Kidney (tissue), 14 donors: ENCODE results near the gene FLYWCH1. TPM values are rescaled to one million over a fixed set of nuclear protein-coding genes. Genes with fewer than 3 reads are reported as not detected.

Source experiments
- DNase-seq, 5 donors: peaks; one replicate each; pipeline ENCODE4 v3.0.0-alpha.2; 2013 to 2020
- FAIRE-seq: peaks from 2 replicates; lab custom pipeline; 2012; peaks lifted over from hg19 to GRCh38; lab: Jason Lieb, UNC
- H3K27ac ChIP-seq, 2 donors: one replicate each; pipeline ENCODE4 v1.7.0; 2013; ENCODE audit warnings: low read depth in 2 of 2, low read length in 2 of 2, inconsistent platforms in 1 of 2
- H3K27me3 ChIP-seq: one replicate; pipeline ENCODE4 v1.7.1; 2013; ENCODE audit warnings: low read length, inconsistent platforms; ENCODE audit not compliant: control insufficient read depth, insufficient read depth
- H3K36me3 ChIP-seq, 3 donors: one replicate each; pipeline versions ENCODE4 v1.7.0 to v1.7.1; 2013; ENCODE audit warnings: low read length in 3 of 3, control low read depth in 1 of 3, inconsistent platforms in 1 of 3; ENCODE audit not compliant: insufficient read depth in 3 of 3, control insufficient read depth in 2 of 3
- H3K4me1 ChIP-seq, 3 donors: one replicate each; pipeline versions ENCODE4 v1.7.0 to v1.7.1; 2013; ENCODE audit warnings: low read length in 3 of 3, inconsistent platforms in 1 of 3, low read depth in 1 of 3; ENCODE audit not compliant: control insufficient read depth in 2 of 3, insufficient read depth in 2 of 3
- H3K4me3 ChIP-seq, 3 donors: one replicate each; pipeline versions ENCODE4 v1.7.0 to v1.8.1; 2013; ENCODE audit warnings: low read length in 3 of 3, control low read depth in 1 of 3, inconsistent platforms in 1 of 3
- H3K9ac ChIP-seq, 3 donors: one replicate each; pipeline versions ENCODE4 v1.7.0 to v1.7.1; 2013; ENCODE audit warnings: low read length in 3 of 3, control low read depth in 1 of 3, inconsistent platforms in 1 of 3
- H3K9me3 ChIP-seq, 3 donors: one replicate each; pipeline versions ENCODE4 v1.7.0 to v1.7.1; 2013; ENCODE audit warnings: low read length in 3 of 3, control low read depth in 1 of 3, inconsistent platforms in 1 of 3; ENCODE audit not compliant: control insufficient read depth in 2 of 3, insufficient read depth in 1 of 3
- intact Hi-C: fragments of 100-400 bp; cut with DNase I; formaldehyde crosslinking; loops from one replicate; pipeline ENCODE4 v1.11.1; 2022
- polyA plus RNA-seq: library from polyadenylated mRNA; stranded (reverse); fragments of 350-450 nt; fragmentation: Illumina TruSeq; extraction: RNeasy Lipid Tissue Mini Kit (QIAGEN cat#74804); gene quantifications from one replicate; pipeline ENCODE4 v1.2.3, GENCODE V29; 2014; ENCODE audit warnings: low read depth, low replicate concordance; ENCODE audit not compliant: insufficient read depth
- total RNA-seq: library from RNA; stranded (reverse); fragmentation: NEBNext Ultra II Directional; extraction: Animal tissue kit (Norgen Biotek cat#: 25700); gene quantifications from one replicate; pipeline ENCODE4 v1.2.1, GENCODE V29; 2021
- TF ChIP-seq, protein P1 (sequence below): IDR thresholded peaks from 3 replicates; pipeline ENCODE4 v1.5.1; 2012; ENCODE audit warnings: mild to moderate bottlenecking, moderate library complexity, borderline replicate concordance; ENCODE audit not compliant: insufficient read depth; ENCODE audit errors: extremely low read depth
- donor health status: control.
- donor health status: control.
- donor health status: control.
- donor health status: control.
- donor health status: control.
- donor health status: DM: yes; HTN: yes; CAD: no.
- donor health status: Normal renal cell carcinoma (clear cell type).

FLYWCH1 gene
- total and polyA plus RNA-seq, 2 donors from 2014 or later = 24.5 to 36.8 TPM

DNA sequence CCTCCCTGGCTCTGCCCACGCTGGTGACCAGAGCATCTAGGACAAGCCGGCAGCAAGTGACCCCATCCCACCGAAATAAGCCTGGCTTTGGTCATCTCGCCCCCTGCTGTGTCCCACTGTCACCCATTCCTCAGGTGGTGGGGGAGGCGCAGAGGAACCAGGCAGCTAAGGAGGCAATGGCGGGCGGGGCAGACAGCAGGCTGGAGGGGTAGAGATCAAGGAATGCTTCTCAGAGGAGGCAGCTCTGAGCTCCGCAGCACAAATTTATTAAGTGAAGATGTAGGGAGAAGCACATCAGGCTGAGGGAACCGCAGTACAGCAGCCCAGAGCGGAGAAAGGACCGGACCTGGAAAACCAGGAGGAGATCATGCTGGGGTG lies 44.8 kb downstream of the FLYWCH1 start:
- Histone ChIP-seq H3K9me3 (no peaks in the 10 kb centered on the region), H3K36me3 (no peaks in the 10 kb centered on the region), H3K9ac (no peak overlapping the region), H3K4me1 (no peaks in the 10 kb centered on the region), H3K4me3 (no peak overlapping the region), H3K27me3 (no peaks in the 10 kb centered on the region), H3K27ac (no peak overlapping the region)
- intact Hi-C loops = no loop called here
- FAIRE-seq (no peak), DNase-seq (no peak)
- TF ChIP-seq, protein P1, sequence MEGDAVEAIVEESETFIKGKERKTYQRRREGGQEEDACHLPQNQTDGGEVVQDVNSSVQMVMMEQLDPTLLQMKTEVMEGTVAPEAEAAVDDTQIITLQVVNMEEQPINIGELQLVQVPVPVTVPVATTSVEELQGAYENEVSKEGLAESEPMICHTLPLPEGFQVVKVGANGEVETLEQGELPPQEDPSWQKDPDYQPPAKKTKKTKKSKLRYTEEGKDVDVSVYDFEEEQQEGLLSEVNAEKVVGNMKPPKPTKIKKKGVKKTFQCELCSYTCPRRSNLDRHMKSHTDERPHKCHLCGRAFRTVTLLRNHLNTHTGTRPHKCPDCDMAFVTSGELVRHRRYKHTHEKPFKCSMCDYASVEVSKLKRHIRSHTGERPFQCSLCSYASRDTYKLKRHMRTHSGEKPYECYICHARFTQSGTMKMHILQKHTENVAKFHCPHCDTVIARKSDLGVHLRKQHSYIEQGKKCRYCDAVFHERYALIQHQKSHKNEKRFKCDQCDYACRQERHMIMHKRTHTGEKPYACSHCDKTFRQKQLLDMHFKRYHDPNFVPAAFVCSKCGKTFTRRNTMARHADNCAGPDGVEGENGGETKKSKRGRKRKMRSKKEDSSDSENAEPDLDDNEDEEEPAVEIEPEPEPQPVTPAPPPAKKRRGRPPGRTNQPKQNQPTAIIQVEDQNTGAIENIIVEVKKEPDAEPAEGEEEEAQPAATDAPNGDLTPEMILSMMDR = no peak

DNA sequence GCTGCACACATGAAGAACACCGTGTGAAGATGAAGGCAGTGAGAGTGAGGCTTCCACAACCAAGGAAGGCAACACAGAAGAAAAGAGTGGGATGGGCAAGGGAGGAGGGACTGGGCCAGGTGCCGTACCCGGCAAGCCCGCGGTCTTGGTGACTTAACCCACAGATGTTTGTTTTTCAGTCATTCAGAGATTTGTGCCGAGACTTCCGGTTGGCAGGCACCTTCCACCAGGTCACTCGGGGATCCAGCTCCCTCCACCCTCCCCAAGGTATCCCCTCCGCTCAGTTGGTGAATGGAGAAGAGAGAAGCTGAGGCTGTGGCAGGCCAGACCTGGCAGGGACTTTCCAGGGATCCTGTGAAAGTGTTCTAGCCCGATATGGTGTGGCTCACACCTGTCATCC lies 47.5 kb downstream of the FLYWCH1 start:
- H3K9me3 ChIP-seq = no peaks in the 10 kb centered on the region
- FAIRE-seq (no peak), DNase-seq (no peak)
- TF ChIP-seq, protein P1 = no peak
- H3K4me3 ChIP-seq = no peak overlapping the region
- H3K36me3 ChIP-seq = no peaks in the 10 kb centered on the region
- H3K9ac ChIP-seq = no peak overlapping the region
- no peak overlapping the region for H3K27ac ChIP-seq
- H3K4me1 ChIP-seq = peaks cover 0 to 7% (median 0%) of the 10 kb centered on the region in 3 donors
- H3K27me3 ChIP-seq = no peaks in the 10 kb centered on the region
- intact Hi-C loops = no loop called here

DNA sequence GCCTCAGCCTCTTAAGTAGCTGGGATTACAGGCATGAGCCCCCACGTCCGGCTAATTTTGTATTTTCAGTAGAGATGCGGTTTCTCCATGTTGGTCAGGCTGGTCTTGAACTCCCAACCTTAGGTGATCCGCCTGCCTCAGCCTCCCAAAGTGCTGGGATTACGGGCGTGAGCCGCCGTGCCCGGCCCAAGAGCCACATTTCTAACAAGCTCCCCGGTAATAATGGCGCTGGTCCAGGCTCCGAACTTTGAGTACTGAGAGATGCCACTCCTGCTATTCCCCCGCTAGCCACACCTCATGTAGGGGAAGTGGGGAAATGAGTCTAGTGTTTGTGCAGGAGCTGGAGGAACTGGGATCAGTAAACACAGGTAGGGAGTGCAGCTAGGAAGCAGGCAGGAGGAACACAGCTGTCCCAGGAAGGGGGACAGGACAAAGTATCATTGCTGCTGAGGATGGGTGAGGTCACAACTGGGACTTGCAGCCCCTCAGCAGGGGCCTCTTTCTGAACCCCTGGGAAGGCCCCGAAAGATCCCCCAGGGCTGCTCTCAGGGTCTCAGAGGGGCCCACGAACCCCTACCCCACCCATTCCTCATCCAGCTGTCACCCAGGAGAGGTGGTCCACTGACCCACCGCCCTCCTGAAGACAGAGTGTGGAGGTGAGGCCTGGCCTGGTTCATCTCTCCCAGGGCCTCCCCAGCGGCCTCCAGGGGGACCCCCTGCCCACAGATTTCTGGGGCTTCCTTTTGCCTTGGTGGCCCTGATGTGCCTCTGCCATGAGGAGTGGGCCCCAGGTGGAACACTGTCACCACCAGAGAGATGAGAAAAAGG lies 48.7 kb downstream of the FLYWCH1 start:
- H3K9ac ChIP-seq = no peak overlapping the region
- peaks cover 2% of the 10 kb centered on the region for H3K27me3 ChIP-seq
- no peak overlapping the region for H3K27ac ChIP-seq
- DNase-seq (no peak), FAIRE-seq (no peak)
- intact Hi-C loops = no loop called here
- H3K4me1 ChIP-seq = peaks cover 0 to 11% (median 0%) of the 10 kb centered on the region in 3 donors
- TF ChIP-seq, protein P1 = no peak
- no peak overlapping the region for H3K4me3 ChIP-seq
- no peaks in the 10 kb centered on the region for H3K36me3 ChIP-seq
- H3K9me3 ChIP-seq = no peaks in the 10 kb centered on the region
